Measurements from ENCODE around the gene USP32.
"Not testable (repeated sequence)": the region's sequence is repeated elsewhere in the genome, so short reads cannot be mapped to it uniquely, and the experiment has no call there.

Gene USP32

GRCh38 chr17:60391471-60392041 lies 377 bp downstream of the USP32 start:
- H3K4me3 Mint-ChIP-seq: peak overlapping the region; percentile 99
- H3K27ac Mint-ChIP-seq: peak overlapping the region; percentile 94
- H3K4me1 Mint-ChIP-seq: peaks cover 51% of the 10 kb centered on the region
- H3K27me3 Mint-ChIP-seq: no peaks in the 10 kb centered on the region
- H3K36me3 Mint-ChIP-seq: no peaks in the 10 kb centered on the region
- H3K9me3 Mint-ChIP-seq: no peaks in the 10 kb centered on the region

GRCh38 chr17:60390925-60391470 lies 935 bp downstream of the USP32 start:
- H3K27ac Mint-ChIP-seq: peak overlapping the region; percentile 94
- H3K36me3 Mint-ChIP-seq: no peaks in the 10 kb centered on the region
- H3K4me1 Mint-ChIP-seq: peaks cover 52% of the 10 kb centered on the region
- peak overlapping the region; percentile 99 for H3K4me3 Mint-ChIP-seq
- no peaks in the 10 kb centered on the region for H3K27me3 Mint-ChIP-seq
- no peaks in the 10 kb centered on the region for H3K9me3 Mint-ChIP-seq

- Mint-ChIP-seq H3K9me3 (no peaks in the 10 kb centered on the region), H3K4me3 (peak overlapping the region; percentile 99), H3K27ac (no peak overlapping the region), H3K27me3 (no peaks in the 10 kb centered on the region), H3K36me3 (no peaks in the 10 kb centered on the region), H3K4me1 (peaks cover 56% of the 10 kb centered on the region)
Observed at GRCh38 chr17:60390186-60390585, 1.7 kb downstream of the USP32 start.

- Mint-ChIP-seq H3K9me3 (no peaks in the 10 kb centered on the region), H3K27ac (no peak overlapping the region), H3K4me3 (no peak overlapping the region), H3K27me3 (no peaks in the 10 kb centered on the region), H3K4me1 (peaks cover 64% of the 10 kb centered on the region), H3K36me3 (no peaks in the 10 kb centered on the region)
Observed at GRCh38 chr17:60388742-60389141, 3.2 kb downstream of the USP32 start.

GRCh38 chr17:60387666-60388065 lies 4.3 kb downstream of the USP32 start:
- Mint-ChIP-seq H3K4me1 (peaks cover 64% of the 10 kb centered on the region), H3K4me3 (no peak overlapping the region), H3K27me3 (no peaks in the 10 kb centered on the region), H3K9me3 (no peaks in the 10 kb centered on the region), H3K36me3 (peaks cover 3% of the 10 kb centered on the region), H3K27ac (no peak overlapping the region)

- Mint-ChIP-seq H3K9me3 (no peaks in the 10 kb centered on the region), H3K4me3 (no peak overlapping the region), H3K27ac (no peak overlapping the region), H3K4me1 (peaks cover 69% of the 10 kb centered on the region), H3K27me3 (no peaks in the 10 kb centered on the region), H3K36me3 (peaks cover 3% of the 10 kb centered on the region)
Observed at GRCh38 chr17:60386147-60387058, 5.5 kb downstream of the USP32 start.

- H3K9me3 Mint-ChIP-seq, H3K27me3 Mint-ChIP-seq, H3K4me3 Mint-ChIP-seq: not testable (repeated sequence)
Observed at GRCh38 chr17:60384921-60385320, 7.0 kb downstream of the USP32 start.

GRCh38 chr17:60383379-60383778 lies 8.6 kb downstream of the USP32 start:
- H3K27me3 Mint-ChIP-seq: no peaks in the 10 kb centered on the region
- peaks cover 44% of the 10 kb centered on the region for H3K4me1 Mint-ChIP-seq
- no peak overlapping the region for H3K27ac Mint-ChIP-seq
- peaks cover 7% of the 10 kb centered on the region for H3K36me3 Mint-ChIP-seq
- no peak overlapping the region for H3K4me3 Mint-ChIP-seq
- H3K9me3 Mint-ChIP-seq: no peaks in the 10 kb centered on the region

More at GRCh38 chr17:60384921-60385320, 7.0 kb downstream of the USP32 start:
- H3K36me3 Mint-ChIP-seq, H3K27ac Mint-ChIP-seq: not testable (repeated sequence)
- H3K4me1 Mint-ChIP-seq: peaks cover 55% of the 10 kb centered on the region

- Mint-ChIP-seq H3K4me3 (no peak overlapping the region), H3K4me1 (peaks cover 37% of the 10 kb centered on the region), H3K27ac (no peak overlapping the region), H3K36me3 (peaks cover 7% of the 10 kb centered on the region), H3K9me3 (no peaks in the 10 kb centered on the region), H3K27me3 (no peaks in the 10 kb centered on the region)
Observed at GRCh38 chr17:60381958-60382357, 10.0 kb downstream of the USP32 start.

GRCh38 chr17:60379461-60379860 lies 12.5 kb downstream of the USP32 start:
- H3K4me1 Mint-ChIP-seq: peaks cover 19% of the 10 kb centered on the region
- H3K4me3 Mint-ChIP-seq, H3K9me3 Mint-ChIP-seq, H3K27me3 Mint-ChIP-seq, H3K27ac Mint-ChIP-seq, H3K36me3 Mint-ChIP-seq: not testable (repeated sequence)

GRCh38 chr17:60378187-60378586 lies 13.7 kb downstream of the USP32 start:
- not testable (repeated sequence) for H3K9me3 Mint-ChIP-seq, H3K27me3 Mint-ChIP-seq, H3K4me1 Mint-ChIP-seq, H3K4me3 Mint-ChIP-seq, H3K36me3 Mint-ChIP-seq, H3K27ac Mint-ChIP-seq

- Mint-ChIP-seq H3K36me3 (peaks cover 3% of the 10 kb centered on the region), H3K4me3 (no peak overlapping the region), H3K27ac (no peak overlapping the region)
Observed at GRCh38 chr17:60372790-60373483, 19.0 kb downstream of the USP32 start.

GRCh38 chr17:60371818-60372510 lies 20.0 kb downstream of the USP32 start:
- Mint-ChIP-seq H3K27me3 (no peaks in the 10 kb centered on the region), H3K4me3 (no peak overlapping the region), H3K4me1 (peaks cover 20% of the 10 kb centered on the region), H3K36me3 (peaks cover 4% of the 10 kb centered on the region), H3K9me3 (no peaks in the 10 kb centered on the region), H3K27ac (no peak overlapping the region)

More at GRCh38 chr17:60372790-60373483, 19.0 kb downstream of the USP32 start:
- no peaks in the 10 kb centered on the region for H3K27me3 Mint-ChIP-seq
- peaks cover 20% of the 10 kb centered on the region for H3K4me1 Mint-ChIP-seq
- no peaks in the 10 kb centered on the region for H3K9me3 Mint-ChIP-seq

GRCh38 chr17:60371416-60371815 lies 20.5 kb downstream of the USP32 start:
- Mint-ChIP-seq H3K4me1 (peaks cover 20% of the 10 kb centered on the region), H3K4me3 (no peak overlapping the region), H3K9me3 (no peaks in the 10 kb centered on the region), H3K36me3 (peaks cover 4% of the 10 kb centered on the region), H3K27me3 (no peaks in the 10 kb centered on the region), H3K27ac (no peak overlapping the region)

GRCh38 chr17:60369727-60370126 lies 22.2 kb downstream of the USP32 start:
- peaks cover 20% of the 10 kb centered on the region for H3K4me1 Mint-ChIP-seq
- H3K27ac Mint-ChIP-seq: no peak overlapping the region
- H3K9me3 Mint-ChIP-seq: no peaks in the 10 kb centered on the region
- no peak overlapping the region for H3K4me3 Mint-ChIP-seq
- H3K36me3 Mint-ChIP-seq: peaks cover 4% of the 10 kb centered on the region
- no peaks in the 10 kb centered on the region for H3K27me3 Mint-ChIP-seq

Measured in activated naive CD4-positive, alpha-beta T cell treated with anti-CD3 and anti-CD28 coated beads, Interleukin-2, amount 50 U/mL, for 24 hours (primary cell).